Osteocyte (in vitro differentiated cells): ENCODE data around the gene DIO3. TPM values are rescaled to one million over a fixed set of nuclear protein-coding genes. Genes with fewer than 3 reads are reported as not detected.

Source experiments
- DNase-seq: peaks from one replicate; pipeline ENCODE4 v3.0.0; 2021; ENCODE audit warnings: mixed read lengths; ENCODE audit not compliant: unreplicated experiment; ENCODE audit errors: extremely low spot score
- H3K27ac Mint-ChIP-seq: one replicate; pipeline ENCODE4 v1.8.0; 2021; ENCODE audit warnings: mild to moderate bottlenecking, mixed read lengths; ENCODE audit not compliant: unreplicated experiment
- H3K27me3 Mint-ChIP-seq: one replicate; pipeline ENCODE4 v1.8.0; 2021; ENCODE audit warnings: mixed read lengths; ENCODE audit not compliant: unreplicated experiment
- H3K36me3 Mint-ChIP-seq: one replicate; pipeline ENCODE4 v1.8.0; 2021; ENCODE audit warnings: mixed read lengths; ENCODE audit not compliant: unreplicated experiment
- H3K4me1 Mint-ChIP-seq: one replicate; pipeline ENCODE4 v1.8.0; 2021; ENCODE audit warnings: mixed read lengths; ENCODE audit not compliant: unreplicated experiment
- H3K4me3 Mint-ChIP-seq: one replicate; pipeline ENCODE4 v1.8.0; 2021; ENCODE audit warnings: mild to moderate bottlenecking, moderate library complexity, mixed read lengths; ENCODE audit not compliant: unreplicated experiment
- H3K9me3 Mint-ChIP-seq: one replicate; pipeline ENCODE4 v1.8.0; 2021; ENCODE audit warnings: mixed read lengths; ENCODE audit not compliant: unreplicated experiment
- total RNA-seq: library from RNA; stranded (reverse); gene quantifications from 2 replicates; pipeline ENCODE4 v1.2.1, GENCODE V29; 2021
- TF ChIP-seq, protein P1 (sequence below): fragments of 200-600 bp; sonication (generic); IDR thresholded peaks from 2 replicates; pipeline ENCODE4 v1.5.0; 2021; ENCODE audit warnings: antibody characterized with exemption, mild to moderate bottlenecking, moderate library complexity

Gene DIO3
- total RNA-seq, 1 donor from 2014 or later: 0.43 TPM

DNA sequence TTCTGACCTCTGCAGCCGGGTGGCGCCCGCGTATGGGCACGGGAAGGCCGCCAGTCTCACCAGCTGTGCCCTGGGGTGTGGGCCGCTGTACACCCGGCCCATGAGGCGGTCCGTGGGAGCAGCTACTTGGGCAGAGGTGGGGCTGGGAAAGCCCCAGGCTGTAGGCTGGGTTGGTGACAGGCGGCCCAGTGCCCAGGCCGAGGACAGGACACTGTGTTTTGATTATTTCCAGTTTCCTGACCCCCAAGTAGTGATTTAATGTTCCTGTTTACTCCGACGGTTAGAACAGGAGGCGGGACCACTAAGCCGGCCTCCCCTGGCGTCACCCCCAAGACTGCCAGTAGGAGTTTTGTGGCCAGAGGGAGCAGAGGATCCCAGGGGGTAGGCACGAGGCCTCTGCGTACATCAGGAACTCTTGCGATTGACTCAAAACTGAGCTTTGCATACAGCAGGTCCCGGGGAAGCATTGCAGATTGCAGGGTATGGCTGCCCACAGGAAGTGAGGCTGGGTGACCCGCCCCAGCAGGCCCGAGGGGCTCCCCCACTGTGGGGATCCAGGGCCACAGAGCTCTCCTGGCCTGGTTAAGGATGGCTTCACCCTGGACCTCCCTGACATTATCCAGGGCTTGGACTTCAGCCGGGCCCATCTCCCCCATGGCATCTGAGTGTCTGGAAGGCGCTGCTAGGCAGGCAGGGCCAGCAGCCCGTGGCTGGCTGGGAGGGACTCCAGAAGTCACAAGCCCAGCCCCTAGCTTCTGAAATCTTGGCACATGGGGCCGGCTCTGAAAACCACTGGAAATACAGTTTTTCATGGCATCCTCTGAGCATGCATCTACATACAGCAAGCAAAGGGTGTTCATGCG, 42.5 kb upstream of the DIO3 start:
- peaks cover 4% of the 10 kb centered on the region for H3K9me3 Mint-ChIP-seq
- no peak overlapping the region for H3K4me3 Mint-ChIP-seq
- no peaks in the 10 kb centered on the region for H3K36me3 Mint-ChIP-seq
- TF ChIP-seq, protein P1, sequence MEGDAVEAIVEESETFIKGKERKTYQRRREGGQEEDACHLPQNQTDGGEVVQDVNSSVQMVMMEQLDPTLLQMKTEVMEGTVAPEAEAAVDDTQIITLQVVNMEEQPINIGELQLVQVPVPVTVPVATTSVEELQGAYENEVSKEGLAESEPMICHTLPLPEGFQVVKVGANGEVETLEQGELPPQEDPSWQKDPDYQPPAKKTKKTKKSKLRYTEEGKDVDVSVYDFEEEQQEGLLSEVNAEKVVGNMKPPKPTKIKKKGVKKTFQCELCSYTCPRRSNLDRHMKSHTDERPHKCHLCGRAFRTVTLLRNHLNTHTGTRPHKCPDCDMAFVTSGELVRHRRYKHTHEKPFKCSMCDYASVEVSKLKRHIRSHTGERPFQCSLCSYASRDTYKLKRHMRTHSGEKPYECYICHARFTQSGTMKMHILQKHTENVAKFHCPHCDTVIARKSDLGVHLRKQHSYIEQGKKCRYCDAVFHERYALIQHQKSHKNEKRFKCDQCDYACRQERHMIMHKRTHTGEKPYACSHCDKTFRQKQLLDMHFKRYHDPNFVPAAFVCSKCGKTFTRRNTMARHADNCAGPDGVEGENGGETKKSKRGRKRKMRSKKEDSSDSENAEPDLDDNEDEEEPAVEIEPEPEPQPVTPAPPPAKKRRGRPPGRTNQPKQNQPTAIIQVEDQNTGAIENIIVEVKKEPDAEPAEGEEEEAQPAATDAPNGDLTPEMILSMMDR: no peak
- H3K27ac Mint-ChIP-seq: no peak overlapping the region
- DNase-seq: no peak
- no peaks in the 10 kb centered on the region for H3K4me1 Mint-ChIP-seq
- H3K27me3 Mint-ChIP-seq: no peaks in the 10 kb centered on the region

DNA sequence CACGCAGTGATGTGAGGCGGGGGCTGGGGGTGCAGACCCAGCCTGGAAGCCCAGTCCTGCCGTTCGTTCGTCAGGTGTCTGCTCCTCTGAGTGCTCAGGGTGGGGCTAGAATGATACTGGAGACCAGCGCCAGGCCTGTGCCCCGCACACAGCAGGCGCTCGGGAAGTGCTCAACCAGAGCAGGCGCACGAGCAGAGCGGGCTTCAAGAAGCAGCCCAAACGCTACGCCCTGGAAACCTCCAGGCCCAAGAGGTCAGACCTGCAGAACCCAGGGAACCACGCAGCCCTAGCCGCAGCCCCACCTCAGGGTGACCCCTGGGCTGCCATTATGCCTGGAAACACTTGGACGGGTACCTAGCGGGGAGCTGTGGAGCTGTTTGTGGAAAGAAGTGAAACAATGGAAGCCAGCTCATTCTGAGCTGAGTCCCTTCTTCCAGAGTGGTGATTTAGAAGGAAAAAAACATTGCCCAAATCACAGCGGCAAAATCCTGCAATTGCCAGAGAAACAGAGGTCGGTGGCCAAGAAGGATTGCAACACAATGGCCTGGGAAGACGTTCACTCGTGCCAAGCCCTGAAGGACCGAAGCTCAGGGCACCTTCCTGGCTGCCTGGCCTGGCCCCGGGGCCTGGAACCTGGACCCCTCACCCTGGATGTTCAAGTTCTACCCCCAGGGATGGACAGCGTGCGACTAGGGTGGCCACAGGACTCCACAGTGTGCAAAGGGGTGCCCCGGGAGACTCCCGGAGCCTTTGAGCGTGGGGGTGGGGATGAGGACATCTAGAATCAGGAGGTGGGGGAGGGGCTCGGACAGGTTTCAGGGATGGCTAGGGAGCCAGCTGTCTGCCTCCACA, 40.4 kb upstream of the DIO3 start:
- DNase-seq: no peak
- Mint-ChIP-seq H3K4me3 (no peak overlapping the region), H3K27ac (no peak overlapping the region)

DNA sequence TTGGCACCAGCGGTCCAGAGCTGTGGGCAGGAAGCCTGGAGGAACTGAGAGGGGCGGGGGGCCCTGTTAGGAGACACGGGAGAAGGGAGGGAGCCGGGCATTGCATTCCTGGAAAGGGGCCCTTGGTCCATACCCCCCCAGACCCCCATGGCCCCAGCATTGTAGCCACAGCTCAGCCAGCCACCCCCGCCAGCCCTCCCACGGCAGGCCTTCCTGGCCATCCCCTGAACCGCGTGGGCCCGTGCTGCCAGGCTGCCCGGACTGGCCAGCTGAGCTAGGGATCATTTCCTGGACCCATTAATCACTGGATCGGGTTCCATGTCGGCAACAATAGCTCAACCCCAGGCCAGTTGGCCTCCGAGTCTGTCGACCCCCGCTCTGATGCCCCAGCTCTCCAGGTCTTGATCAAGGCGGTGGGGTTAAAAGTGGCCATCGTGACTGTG, 39.8 kb upstream of the DIO3 start:
- TF ChIP-seq, protein P1: no peak
- Mint-ChIP-seq H3K4me1 (no peaks in the 10 kb centered on the region), H3K4me3 (no peak overlapping the region), H3K9me3 (peaks cover 4% of the 10 kb centered on the region), H3K36me3 (no peaks in the 10 kb centered on the region), H3K27me3 (no peaks in the 10 kb centered on the region), H3K27ac (no peak overlapping the region)
- no peak for DNase-seq

More for the DNA sequence above, 40.4 kb upstream of the DIO3 start:
- Mint-ChIP-seq H3K4me1 (no peaks in the 10 kb centered on the region), H3K9me3 (peaks cover 4% of the 10 kb centered on the region), H3K36me3 (no peaks in the 10 kb centered on the region), H3K27me3 (no peaks in the 10 kb centered on the region)
- TF ChIP-seq, protein P1: no peak

DNA sequence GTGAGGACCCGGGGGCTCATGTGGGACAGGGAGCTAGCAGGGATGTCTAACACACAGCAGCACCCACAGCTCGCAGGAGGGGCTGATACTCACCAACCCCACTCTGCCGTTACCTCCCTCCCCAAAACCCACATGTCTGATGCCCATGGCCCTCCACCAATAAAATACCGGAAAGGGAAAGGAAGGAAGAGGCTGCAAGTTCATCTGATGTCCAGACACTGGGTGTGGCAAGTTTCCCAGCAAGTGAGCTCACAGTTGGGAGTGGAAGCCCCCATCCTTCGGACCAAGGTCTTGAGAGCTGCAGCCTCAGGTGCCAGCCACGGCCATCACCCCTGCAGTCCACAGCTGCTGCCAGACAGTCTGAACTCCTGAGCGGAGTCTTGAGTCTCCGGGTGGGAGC, 39.3 kb upstream of the DIO3 start:
- DNase-seq: no peak
- Mint-ChIP-seq H3K4me1 (no peaks in the 10 kb centered on the region), H3K9me3 (peaks cover 4% of the 10 kb centered on the region), H3K27ac (no peak overlapping the region), H3K27me3 (no peaks in the 10 kb centered on the region), H3K4me3 (no peak overlapping the region), H3K36me3 (no peaks in the 10 kb centered on the region)
- TF ChIP-seq, protein P1: no peak
